Measurements from ENCODE around the gene LUC7L3. TPM values are rescaled to one million over a fixed set of nuclear protein-coding genes. Genes with fewer than 3 reads are reported as not detected.

The LUC7L3 gene
- total and polyA plus RNA-seq, 2 of the 13 experiments (the other 11 are each of a cell fraction or from before 2014, with no cell fraction given), result 108 to 120 TPM

DNA sequence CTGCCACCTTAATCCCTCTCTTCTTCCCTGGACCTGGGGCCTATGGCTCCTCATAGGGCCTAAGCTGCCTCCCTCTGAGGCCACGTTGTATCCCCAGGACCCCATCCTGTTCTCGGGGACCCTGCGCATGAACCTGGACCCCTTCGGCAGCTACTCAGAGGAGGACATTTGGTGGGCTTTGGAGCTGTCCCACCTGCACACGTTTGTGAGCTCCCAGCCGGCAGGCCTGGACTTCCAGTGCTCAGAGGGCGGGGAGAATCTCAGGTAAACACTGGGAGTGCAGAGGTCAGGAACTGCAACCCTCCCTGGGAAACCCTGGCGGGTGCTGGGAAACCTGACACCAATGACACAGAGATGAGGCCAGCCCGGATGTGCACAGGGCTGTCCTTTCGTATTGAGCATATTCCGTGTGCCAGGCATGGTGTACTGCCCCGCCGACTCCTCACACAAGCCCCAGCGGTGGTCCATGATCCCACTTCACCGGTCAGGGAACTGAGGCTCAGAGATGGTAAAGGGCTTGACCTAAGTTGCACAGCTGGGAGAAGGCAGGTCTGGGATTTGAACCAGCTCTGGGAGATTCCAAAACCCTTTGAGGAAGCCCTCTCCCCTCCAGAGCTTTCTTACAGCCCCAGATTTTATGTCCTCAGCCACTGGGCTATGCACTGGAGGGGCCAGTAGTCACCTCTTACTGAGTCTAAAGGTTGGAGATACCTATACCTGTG, 34.6 kb upstream of the LUC7L3 start (continued):
- TF ChIP-seq TOPORS (CRISPR knock-in tag; IDR thresholded peaks at IDR 0.05), result peak; percentile 97; the same call in 1 of the 2 replicates
- peak; percentile 88 for TF ChIP-seq PRDM10 (CRISPR knock-in tag; IDR thresholded peaks at IDR 0.05; ENCODE audit: low read depth)
- TF ChIP-seq SMARCC2 (IDR thresholded peaks at IDR 0.05), result no peak
- peak; percentile 89 for TF ChIP-seq DR1 (CRISPR knock-in tag; IDR thresholded peaks at IDR 0.05)
- peak; percentile 89 for TF ChIP-seq IRX3 (CRISPR knock-in tag; IDR thresholded peaks at IDR 0.05; ENCODE audit: borderline replicate concordance, low read depth)
- TF ChIP-seq, protein P1, sequence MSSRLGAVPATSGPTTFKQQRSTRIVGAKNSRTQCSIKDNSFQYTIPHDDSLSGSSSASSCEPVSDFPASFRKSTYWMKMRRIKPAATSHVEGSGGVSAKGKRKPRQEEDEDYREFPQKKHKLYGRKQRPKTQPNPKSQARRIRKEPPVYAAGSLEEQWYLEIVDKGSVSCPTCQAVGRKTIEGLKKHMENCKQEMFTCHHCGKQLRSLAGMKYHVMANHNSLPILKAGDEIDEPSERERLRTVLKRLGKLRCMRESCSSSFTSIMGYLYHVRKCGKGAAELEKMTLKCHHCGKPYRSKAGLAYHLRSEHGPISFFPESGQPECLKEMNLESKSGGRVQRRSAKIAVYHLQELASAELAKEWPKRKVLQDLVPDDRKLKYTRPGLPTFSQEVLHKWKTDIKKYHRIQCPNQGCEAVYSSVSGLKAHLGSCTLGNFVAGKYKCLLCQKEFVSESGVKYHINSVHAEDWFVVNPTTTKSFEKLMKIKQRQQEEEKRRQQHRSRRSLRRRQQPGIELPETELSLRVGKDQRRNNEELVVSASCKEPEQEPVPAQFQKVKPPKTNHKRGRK (CRISPR knock-in tag; IDR thresholded peaks at IDR 0.05), result no peak
- TF ChIP-seq, protein P2, sequence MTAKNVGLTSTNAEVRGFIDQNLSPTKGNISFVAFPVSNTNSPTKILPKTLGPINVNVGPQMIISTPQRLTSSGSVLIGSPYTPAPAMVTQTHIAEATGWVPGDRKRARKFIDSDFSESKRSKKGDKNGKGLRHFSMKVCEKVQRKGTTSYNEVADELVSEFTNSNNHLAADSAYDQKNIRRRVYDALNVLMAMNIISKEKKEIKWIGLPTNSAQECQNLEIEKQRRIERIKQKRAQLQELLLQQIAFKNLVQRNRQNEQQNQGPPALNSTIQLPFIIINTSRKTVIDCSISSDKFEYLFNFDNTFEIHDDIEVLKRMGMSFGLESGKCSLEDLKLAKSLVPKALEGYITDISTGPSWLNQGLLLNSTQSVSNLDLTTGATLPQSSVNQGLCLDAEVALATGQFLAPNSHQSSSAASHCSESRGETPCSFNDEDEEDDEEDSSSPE (CRISPR knock-in tag; IDR thresholded peaks at IDR 0.05), result peak; percentile 83
- TF ChIP-seq ETV5 (CRISPR knock-in tag; IDR thresholded peaks at IDR 0.05; ENCODE audit: borderline replicate concordance), result peak; percentile 98
- peak; percentile 62; the same call in 1 of the 2 replicates for TF ChIP-seq ZFP82 (CRISPR knock-in tag; IDR thresholded peaks at IDR 0.05; ENCODE audit: borderline replicate concordance)
- TF ChIP-seq, protein P3, sequence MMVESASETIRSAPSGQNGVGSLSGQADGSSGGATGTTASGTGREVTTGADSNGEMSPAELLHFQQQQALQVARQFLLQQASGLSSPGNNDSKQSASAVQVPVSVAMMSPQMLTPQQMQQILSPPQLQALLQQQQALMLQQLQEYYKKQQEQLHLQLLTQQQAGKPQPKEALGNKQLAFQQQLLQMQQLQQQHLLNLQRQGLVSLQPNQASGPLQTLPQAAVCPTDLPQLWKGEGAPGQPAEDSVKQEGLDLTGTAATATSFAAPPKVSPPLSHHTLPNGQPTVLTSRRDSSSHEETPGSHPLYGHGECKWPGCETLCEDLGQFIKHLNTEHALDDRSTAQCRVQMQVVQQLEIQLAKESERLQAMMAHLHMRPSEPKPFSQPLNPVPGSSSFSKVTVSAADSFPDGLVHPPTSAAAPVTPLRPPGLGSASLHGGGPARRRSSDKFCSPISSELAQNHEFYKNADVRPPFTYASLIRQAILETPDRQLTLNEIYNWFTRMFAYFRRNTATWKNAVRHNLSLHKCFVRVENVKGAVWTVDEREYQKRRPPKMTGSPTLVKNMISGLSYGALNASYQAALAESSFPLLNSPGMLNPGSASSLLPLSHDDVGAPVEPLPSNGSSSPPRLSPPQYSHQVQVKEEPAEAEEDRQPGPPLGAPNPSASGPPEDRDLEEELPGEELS (CRISPR knock-in tag; IDR thresholded peaks at IDR 0.05), result peak; percentile 95
- no peak for TF ChIP-seq GPN1 (CRISPR knock-in tag; IDR thresholded peaks at IDR 0.05; ENCODE audit: borderline replicate concordance)
- peak; percentile 89; the same call in 1 of the 2 replicates for TF ChIP-seq ZNF816 (CRISPR knock-in tag; IDR thresholded peaks at IDR 0.05; ENCODE audit: borderline replicate concordance)
- peak; percentile 94 for TF ChIP-seq ZNF510 (CRISPR knock-in tag; IDR thresholded peaks at IDR 0.05; ENCODE audit: low read depth)
- TF ChIP-seq, protein P4, sequence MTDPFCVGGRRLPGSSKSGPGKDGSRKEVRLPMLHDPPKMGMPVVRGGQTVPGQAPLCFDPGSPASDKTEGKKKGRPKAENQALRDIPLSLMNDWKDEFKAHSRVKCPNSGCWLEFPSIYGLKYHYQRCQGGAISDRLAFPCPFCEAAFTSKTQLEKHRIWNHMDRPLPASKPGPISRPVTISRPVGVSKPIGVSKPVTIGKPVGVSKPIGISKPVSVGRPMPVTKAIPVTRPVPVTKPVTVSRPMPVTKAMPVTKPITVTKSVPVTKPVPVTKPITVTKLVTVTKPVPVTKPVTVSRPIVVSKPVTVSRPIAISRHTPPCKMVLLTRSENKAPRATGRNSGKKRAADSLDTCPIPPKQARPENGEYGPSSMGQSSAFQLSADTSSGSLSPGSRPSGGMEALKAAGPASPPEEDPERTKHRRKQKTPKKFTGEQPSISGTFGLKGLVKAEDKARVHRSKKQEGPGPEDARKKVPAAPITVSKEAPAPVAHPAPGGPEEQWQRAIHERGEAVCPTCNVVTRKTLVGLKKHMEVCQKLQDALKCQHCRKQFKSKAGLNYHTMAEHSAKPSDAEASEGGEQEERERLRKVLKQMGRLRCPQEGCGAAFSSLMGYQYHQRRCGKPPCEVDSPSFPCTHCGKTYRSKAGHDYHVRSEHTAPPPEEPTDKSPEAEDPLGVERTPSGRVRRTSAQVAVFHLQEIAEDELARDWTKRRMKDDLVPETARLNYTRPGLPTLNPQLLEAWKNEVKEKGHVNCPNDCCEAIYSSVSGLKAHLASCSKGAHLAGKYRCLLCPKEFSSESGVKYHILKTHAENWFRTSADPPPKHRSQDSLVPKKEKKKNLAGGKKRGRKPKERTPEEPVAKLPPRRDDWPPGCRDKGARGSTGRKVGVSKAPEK (CRISPR knock-in tag; IDR thresholded peaks at IDR 0.05; ENCODE audit: borderline replicate concordance), result no peak
- TF ChIP-seq SMAD3 (CRISPR knock-in tag; IDR thresholded peaks at IDR 0.05), result peak; percentile 98; the same call in 1 of the 2 replicates
